Islet precursor cell (in vitro differentiated cells): ENCODE measurements around the gene COPS6.

Source experiments
- DNase-seq: peaks from one replicate; pipeline ENCODE4 v3.0.0-alpha.2; 2018

Gene COPS6

GRCh38 chr7:100102950-100103840, 14.4 kb downstream of the COPS6 start:
- DNase-seq = peak; percentile 88

GRCh38 chr7:100105534-100105933, 16.8 kb downstream of the COPS6 start:
- DNase-seq = no peak

- no peak for DNase-seq
These were observed 17.9 kb downstream of the COPS6 start for GRCh38 chr7:100106633-100107032.

- DNase-seq = no peak
These were observed 18.5 kb downstream of the COPS6 start for GRCh38 chr7:100107125-100107737.

GRCh38 chr7:100107890-100108289, 19.1 kb downstream of the COPS6 start:
- no peak for DNase-seq

GRCh38 chr7:100109521-100110163, 20.9 kb downstream of the COPS6 start:
- DNase-seq = no peak

GRCh38 chr7:100111156-100111555, 22.4 kb downstream of the COPS6 start:
- no peak for DNase-seq

- no peak for DNase-seq
These were observed 23.1 kb downstream of the COPS6 start for GRCh38 chr7:100111914-100112313.

GRCh38 chr7:100115026-100115425, 26.3 kb downstream of the COPS6 start:
- no peak for DNase-seq

GRCh38 chr7:100118388-100119071, 29.8 kb downstream of the COPS6 start:
- no peak for DNase-seq

GRCh38 chr7:100119072-100119969, 30.6 kb downstream of the COPS6 start, which contains the start of the genes CNPY4 and TAF6:
Gene CNPY4 (plus strand): TSS chr7:100119634. CDS start chr7:100119745, 111 bp downstream.
Gene TAF6 (minus strand): TSS chr7:100119358. CDS start chr7:100114209, 5,149 bp downstream.
- peak; percentile 96 for DNase-seq

- peak; percentile 84 for DNase-seq
These were observed 31.4 kb downstream of the COPS6 start for GRCh38 chr7:100119970-100120732.

- no peak for DNase-seq
These were observed 31.9 kb downstream of the COPS6 start for GRCh38 chr7:100120733-100121036.

- peak; percentile 74 for DNase-seq
These were observed 33.3 kb downstream of the COPS6 start for GRCh38 chr7:100122067-100122466.

GRCh38 chr7:100122568-100122967, 33.8 kb downstream of the COPS6 start:
- no peak for DNase-seq

GRCh38 chr7:100124301-100125230, 35.8 kb downstream of the COPS6 start:
- DNase-seq = no peak

- DNase-seq = no peak
These were observed 37.6 kb downstream of the COPS6 start for GRCh38 chr7:100126239-100126930.

- DNase-seq = peak; percentile 92
These were observed 38.4 kb downstream of the COPS6 start, which contains the start of gene MBLAC1 for GRCh38 chr7:100126931-100127865. Gene MBLAC1 (plus strand): TSS chr7:100126967. CDS start chr7:100127396, 429 bp downstream.
